ENCODE data around the gene XAF1.

DNA sequence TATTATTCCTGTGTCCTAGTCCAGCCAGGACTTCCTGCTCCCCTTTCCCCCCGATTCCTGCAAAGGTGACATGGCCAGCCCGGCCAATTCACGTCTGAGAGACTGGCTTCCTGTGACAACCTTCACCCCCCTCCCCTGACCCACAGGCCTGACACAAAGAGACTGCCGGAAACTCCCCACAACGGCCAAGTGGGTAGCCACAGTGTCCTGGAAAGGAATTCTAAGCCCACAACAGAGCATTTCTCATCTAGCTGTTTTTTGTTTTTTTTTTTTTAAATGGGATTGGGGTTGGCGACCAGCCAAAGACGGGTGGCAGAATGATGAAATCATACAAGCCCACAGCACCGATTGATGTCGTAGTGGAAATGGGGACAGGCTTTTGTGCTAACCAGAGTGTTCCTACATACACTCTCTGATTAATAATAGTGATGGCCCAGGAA is 2.8 kb upstream of the XAF1 start:
- TF ChIP-seq, protein P1, sequence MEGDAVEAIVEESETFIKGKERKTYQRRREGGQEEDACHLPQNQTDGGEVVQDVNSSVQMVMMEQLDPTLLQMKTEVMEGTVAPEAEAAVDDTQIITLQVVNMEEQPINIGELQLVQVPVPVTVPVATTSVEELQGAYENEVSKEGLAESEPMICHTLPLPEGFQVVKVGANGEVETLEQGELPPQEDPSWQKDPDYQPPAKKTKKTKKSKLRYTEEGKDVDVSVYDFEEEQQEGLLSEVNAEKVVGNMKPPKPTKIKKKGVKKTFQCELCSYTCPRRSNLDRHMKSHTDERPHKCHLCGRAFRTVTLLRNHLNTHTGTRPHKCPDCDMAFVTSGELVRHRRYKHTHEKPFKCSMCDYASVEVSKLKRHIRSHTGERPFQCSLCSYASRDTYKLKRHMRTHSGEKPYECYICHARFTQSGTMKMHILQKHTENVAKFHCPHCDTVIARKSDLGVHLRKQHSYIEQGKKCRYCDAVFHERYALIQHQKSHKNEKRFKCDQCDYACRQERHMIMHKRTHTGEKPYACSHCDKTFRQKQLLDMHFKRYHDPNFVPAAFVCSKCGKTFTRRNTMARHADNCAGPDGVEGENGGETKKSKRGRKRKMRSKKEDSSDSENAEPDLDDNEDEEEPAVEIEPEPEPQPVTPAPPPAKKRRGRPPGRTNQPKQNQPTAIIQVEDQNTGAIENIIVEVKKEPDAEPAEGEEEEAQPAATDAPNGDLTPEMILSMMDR (IDR thresholded peaks at IDR 0.05) = no peak
- TF ChIP-seq POLR2A (IDR thresholded peaks at IDR 0.05) = no peak

Measured in lower leg skin (tissue), 3 donors.